ENCODE data around the gene CNR2.
"Not testable (repeated sequence)": the region's sequence is repeated elsewhere in the genome, so short reads cannot be mapped to it uniquely, and the experiment has no call there.

CNR2 gene

DNA sequence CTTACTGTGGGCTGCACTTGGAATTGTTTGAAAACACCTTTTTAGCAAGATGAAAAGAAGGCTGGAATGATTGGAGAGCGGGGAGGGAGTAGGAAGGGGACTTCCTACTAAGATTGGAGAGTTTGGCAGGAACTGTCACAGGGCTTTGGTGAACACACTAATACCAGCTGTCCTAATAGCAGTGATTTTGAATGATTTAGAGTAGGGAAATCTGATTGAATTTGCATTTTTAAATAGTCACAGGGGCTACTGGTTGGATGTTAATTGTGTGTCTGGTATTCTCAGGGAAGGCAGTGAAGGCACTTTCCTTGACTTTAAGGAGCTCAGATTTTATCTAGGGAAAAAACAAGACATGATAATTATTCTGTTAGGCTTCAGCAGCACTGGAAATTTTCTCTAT lies 85.4 kb downstream of the CNR2 start:
- DNase-seq = no peak

DNA sequence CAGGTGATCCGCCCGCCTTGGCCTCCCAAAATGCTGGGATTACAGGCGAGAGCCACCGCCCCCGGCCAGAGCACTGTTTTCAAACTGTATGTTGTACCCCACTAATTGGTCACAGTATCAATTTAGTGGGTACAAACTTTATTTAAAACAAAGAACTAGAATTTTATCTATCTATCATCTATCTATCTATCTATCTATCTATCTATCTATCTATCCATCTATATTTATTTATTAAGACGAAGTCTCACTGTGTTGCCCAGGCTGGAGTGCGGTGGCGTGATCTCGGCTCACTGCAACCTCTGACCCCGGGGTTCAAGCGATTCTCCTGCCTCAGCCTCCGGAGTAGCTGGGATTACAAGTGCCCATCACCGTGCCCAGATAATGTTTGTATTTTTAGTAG lies 86.6 kb downstream of the CNR2 start:
- not testable (repeated sequence) for DNase-seq

DNA sequence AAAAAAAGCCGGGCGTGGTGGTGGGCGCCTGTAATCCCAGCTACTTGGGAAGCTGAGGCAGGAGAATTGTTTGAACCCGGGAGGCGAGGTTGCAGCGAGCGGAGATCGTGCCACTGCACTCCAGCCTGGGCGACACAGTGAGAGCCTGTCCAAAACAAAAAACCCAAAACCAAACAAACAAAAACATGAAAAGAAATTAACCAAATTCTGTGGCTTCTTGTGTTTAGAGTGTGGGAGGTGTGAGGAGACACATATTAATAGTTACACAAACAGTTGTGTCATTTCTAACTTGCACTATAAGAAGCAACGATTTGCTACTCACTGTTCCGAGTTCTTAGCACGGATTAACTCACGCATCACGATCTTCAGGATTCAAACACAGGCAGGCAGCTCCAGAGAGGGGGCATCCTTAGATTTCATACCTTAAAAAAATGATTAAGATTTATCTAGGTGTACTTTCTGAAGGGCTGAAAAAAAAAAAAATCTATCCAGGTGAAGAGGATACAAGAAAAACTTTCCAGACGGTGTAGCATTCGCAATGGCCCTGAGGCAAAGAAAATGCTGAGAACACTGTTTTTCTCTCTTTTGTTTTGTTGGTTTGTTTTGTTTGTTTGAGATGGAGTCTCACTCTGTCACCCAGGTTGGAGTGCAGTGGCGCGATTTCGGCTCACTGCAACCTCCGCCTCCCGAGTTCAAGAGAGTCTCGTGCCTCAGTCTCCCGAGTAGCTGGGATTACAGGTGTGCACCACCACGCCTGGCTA lies 87.2 kb downstream of the CNR2 start:
- DNase-seq = no peak

- DNase-seq = peak; percentile 82
These were observed 87.9 kb downstream of the CNR2 start, which contains the start of gene HMGCL for GRCh38 chr1:23825076-23825761. Gene HMGCL (minus strand): TSS chr1:23825429. CDS start chr1:23825415, 14 bp downstream.

DNA sequence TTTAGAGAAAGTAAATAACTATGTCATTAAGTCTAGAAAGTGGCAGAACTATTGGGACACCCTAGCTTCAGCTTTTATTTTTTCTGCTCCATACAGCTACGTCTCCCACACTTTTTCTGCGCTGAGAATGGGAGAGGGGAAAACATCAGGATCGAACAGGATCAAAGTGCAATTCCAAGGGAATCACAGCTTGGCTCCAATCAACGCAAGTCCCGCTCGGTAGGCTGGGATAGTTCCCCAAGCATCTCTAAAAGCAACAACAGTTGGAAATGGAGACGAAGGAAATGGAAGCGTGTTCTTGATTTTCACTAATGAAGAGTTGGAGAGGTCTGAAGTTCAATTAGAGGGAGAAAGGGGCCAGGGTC lies 88.5 kb downstream of the CNR2 start:
- DNase-seq = no peak

DNA sequence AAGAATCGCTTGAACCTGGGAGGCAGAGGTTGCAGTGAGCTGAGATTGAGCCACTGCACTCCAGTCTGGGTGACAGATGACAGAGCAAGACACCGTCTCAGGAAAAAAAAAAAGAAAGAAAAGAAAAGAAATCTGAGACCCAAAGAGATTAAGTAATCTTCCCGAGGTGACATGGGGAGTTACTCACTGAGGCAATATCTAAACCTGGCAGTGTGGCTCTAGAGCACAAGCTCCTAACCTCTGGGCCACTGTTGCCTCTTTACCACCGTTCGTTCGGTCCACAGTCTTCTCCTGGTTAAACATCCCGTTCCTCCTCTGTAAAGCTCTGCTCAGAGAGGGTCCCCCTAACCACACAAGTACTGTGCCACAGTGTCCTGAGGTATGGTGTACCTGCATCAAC lies 89.4 kb downstream of the CNR2 start:
- DNase-seq = no peak

Measured in activated CD4-positive, alpha-beta T cell treated with anti-CD3 and anti-CD28 coated beads for 1 hour (primary cell).